ENCODE results near the gene KIF16B.
"Not testable (repeated sequence)": the region's sequence is repeated elsewhere in the genome, so short reads cannot be mapped to it uniquely, and the experiment has no call there.

Gene KIF16B

DNA sequence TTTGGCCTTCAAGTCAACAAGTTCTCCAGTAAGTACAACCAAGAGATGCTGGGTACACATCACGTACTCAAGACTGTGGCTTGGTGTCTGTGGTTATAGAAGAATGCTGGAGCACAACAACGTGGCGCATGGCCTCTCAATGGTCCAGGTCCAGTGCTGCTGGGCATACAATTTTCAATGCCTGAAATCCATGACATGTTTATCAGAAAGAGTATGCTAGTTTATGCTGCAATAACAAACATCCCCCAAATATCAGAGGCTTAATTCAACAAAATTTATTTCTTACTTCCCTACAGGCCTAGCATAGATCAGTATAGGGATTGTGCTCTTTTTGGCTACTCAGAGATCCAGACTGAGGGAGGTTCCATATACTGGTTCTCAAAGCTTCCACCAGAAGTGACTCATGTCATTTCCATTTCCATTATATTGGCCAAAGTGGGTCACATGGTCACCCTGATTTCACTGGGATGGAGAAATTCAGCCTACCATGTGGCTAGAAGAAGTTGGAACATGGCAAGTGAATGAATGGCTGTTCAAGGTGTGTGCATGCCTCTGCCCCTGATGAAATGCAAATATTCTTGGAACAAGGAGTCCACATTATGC, 33.3 kb upstream of the KIF16B start:
- TF ChIP-seq ZFX (IDR thresholded peaks at IDR 0.05): no peak
- TF ChIP-seq, protein P1, sequence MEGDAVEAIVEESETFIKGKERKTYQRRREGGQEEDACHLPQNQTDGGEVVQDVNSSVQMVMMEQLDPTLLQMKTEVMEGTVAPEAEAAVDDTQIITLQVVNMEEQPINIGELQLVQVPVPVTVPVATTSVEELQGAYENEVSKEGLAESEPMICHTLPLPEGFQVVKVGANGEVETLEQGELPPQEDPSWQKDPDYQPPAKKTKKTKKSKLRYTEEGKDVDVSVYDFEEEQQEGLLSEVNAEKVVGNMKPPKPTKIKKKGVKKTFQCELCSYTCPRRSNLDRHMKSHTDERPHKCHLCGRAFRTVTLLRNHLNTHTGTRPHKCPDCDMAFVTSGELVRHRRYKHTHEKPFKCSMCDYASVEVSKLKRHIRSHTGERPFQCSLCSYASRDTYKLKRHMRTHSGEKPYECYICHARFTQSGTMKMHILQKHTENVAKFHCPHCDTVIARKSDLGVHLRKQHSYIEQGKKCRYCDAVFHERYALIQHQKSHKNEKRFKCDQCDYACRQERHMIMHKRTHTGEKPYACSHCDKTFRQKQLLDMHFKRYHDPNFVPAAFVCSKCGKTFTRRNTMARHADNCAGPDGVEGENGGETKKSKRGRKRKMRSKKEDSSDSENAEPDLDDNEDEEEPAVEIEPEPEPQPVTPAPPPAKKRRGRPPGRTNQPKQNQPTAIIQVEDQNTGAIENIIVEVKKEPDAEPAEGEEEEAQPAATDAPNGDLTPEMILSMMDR (conservative IDR thresholded peaks at IDR 0.05): no peak
- no peak overlapping the region for H3K27ac ChIP-seq

DNA sequence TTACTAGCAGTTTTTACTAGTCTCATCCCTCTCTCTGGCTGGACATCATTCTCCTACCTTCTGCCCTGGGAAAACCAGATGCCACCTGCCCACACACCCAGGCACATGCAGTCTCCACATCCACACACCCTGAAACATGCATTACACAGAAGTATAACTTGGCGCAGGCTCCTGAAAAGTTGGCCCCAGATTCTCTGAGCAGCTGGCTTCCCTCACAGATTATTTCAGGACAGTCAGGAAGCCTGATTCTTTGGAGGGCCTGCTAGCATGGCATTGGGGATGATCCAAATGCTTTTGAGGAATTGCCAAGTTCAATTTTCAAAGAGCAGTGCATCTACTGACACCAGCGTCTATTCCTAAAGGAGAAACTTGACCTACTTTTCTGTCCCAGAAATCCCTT, 27.8 kb upstream of the KIF16B start:
- TF ChIP-seq, protein P1 (conservative IDR thresholded peaks at IDR 0.05): no peak
- no peak for TF ChIP-seq ZFX (IDR thresholded peaks at IDR 0.05)
- H3K27ac ChIP-seq: no peak overlapping the region

DNA sequence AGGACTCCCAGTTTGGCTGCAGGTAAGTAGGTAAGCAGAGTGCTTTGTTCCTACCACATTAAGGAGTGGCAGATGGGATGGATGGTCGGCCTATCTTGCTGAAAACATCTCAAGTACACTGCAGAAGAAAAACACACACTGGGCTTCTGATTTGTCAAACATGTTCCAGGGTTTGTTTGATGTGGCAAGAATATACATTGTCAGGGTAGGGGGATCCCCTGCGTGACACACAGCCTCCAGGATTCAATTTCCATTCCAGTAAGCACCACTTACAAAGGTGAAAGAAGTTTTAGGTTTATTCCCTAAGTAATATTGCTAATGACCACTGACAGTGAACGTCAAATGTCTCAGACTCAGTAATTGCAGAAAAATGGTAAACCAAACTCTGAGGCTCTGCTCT, 26.0 kb upstream of the KIF16B start:
- H3K27ac ChIP-seq: no peak overlapping the region
- TF ChIP-seq ZFX (IDR thresholded peaks at IDR 0.05): no peak
- TF ChIP-seq, protein P1 (conservative IDR thresholded peaks at IDR 0.05): no peak

DNA sequence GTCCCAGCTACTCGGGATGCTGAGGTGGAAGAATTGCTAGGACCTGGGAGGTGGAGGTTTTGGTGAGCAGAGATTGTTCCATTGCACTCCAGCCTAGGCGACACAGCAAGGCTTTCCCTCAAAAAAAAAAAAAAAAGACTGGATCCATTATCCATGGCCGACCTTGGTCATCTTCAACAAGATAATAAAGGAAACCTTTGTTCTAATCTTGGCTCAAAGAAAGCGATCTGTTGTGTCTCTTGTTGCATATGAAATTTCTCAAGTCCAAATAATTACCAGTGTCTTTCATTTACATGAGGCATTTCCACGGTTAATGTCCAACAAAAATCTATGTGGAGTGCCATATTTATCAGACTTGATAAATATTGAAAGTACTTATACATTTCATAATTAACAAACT, 23.7 kb upstream of the KIF16B start:
- H3K27ac ChIP-seq: no peak overlapping the region
- TF ChIP-seq, protein P1 (conservative IDR thresholded peaks at IDR 0.05): no peak
- no peak for TF ChIP-seq ZFX (IDR thresholded peaks at IDR 0.05)

DNA sequence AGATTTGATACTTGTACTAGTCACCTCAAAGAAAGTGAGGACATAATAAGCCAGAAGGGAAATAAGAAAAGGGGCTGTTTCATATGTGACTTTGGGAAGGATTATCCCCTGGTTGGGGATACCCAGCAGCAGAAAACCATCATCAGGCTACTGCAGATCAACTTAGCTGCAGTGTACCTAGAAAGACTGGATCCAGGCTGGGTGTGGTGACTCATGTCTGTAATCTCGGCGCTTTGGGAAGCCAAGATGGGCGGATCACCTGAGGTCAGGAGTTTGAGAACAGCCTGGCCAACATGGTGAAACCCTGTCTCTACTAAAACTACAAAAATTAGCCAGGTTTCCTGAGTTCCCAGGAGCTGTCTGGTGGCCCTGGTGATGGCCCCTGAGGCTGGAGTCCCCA, 23.2 kb upstream of the KIF16B start:
- H3K27ac ChIP-seq: not testable (repeated sequence)

DNA sequence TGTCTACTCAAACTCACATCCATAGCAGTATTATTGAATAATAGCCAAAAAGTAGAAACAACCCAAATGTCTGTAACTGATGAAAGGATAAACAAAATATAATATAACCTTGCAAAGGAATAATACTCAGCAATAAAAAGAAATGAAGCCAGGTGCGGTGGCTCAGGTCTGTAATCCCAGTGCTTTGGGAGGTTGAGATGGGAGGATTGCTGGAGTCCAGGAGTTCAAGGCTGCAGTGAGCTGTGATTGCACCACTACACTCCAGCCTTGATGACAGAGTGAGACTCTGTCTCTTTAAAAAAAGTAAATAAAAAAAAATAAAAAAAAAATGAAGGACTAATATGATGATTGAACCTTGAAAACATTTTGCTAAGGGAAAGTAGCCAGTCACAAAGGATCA, 22.1 kb upstream of the KIF16B start:
- no peak overlapping the region for H3K27ac ChIP-seq
- TF ChIP-seq, protein P1 (conservative IDR thresholded peaks at IDR 0.05): no peak
- no peak for TF ChIP-seq ZFX (IDR thresholded peaks at IDR 0.05)

DNA sequence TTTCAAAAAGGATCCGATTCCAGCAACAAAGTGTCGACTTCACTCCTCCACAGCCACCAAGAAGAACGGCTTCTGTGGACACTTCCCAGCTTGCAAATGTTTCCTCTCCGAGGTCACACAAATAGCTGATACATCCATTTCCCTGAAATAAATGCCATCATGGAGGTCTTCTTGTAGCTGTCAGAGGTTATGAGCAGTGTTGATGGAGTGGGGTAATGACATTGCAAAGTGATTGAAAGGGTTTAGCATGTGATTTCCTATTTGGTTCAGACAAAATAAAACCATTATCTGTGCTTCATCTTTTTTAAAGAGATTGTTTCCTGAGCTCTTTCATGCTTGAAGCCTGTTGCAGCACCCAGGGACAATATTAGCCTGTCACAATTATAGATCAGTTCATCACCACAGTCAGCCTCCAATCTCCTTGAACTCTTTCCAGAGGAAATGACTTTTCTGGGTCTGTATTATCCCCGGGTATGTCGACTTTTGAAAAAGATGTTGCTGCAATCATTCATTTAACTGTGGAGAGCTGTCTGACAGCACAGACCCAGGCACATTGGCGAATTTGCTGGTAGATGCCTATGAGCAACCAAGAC, 16.9 kb upstream of the KIF16B start:
- H3K27ac ChIP-seq: no peak overlapping the region
- TF ChIP-seq, protein P1 (conservative IDR thresholded peaks at IDR 0.05): no peak
- no peak for TF ChIP-seq ZFX (IDR thresholded peaks at IDR 0.05)

DNA sequence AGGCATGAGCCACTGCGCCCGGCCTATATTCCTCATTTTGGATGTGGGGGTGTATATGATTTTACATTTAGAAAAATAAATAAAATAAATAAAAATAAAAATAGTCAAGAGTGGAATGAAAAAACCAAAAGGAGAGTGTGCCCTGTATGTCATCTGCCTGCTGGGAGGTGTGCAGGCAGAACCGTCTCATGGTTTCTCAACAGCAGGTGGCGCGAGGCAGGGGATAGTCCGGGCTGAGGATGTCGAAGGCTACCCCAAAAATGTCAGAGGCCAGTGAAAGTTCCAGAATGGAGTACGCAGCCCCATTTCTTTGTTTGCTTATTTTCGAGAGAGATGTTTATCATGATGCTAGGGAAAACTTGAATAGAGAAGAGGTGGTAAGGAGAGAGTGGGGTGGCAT, 16.4 kb upstream of the KIF16B start:
- TF ChIP-seq, protein P1 (conservative IDR thresholded peaks at IDR 0.05): peak; percentile 42
- TF ChIP-seq ZFX (IDR thresholded peaks at IDR 0.05): no peak
- H3K27ac ChIP-seq: no peak overlapping the region

Measured in C4-2B (cell line).